GM18517 (cell line): ENCODE results near the gene PAQR8.
"Not testable (repeated sequence)": the region's sequence is repeated elsewhere in the genome, so short reads cannot be mapped to it uniquely, and the experiment has no call there.

Experiments used
- ATAC-seq: cut with Tn5 transposase; IDR thresholded peaks from one replicate; pipeline ENCODE4 v1.9.1; 2021; ENCODE audit warnings: mild to moderate bottlenecking, moderate library complexity; ENCODE audit not compliant: unreplicated experiment

The PAQR8 gene

DNA sequence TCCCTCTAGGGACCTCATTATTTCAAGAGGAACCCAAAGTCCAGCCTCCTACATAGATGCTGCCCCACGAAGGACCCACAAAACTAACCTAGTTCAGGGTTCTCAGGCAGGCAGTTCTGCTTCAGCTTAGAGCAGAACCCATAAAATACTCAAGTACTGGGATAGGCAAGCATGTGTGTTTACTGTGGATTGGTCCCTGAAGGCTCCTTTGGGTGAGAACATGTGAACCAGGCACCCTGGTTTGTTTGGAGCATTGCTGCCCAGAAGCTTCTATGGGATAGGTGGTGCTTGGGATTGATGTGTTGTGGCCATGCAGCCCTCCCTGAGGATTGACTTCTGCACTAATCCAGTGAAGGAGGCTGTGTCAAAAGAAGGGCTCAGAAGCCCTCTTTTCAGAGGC, 43.3 kb downstream of the PAQR8 start:
- ATAC-seq, result no peak

DNA sequence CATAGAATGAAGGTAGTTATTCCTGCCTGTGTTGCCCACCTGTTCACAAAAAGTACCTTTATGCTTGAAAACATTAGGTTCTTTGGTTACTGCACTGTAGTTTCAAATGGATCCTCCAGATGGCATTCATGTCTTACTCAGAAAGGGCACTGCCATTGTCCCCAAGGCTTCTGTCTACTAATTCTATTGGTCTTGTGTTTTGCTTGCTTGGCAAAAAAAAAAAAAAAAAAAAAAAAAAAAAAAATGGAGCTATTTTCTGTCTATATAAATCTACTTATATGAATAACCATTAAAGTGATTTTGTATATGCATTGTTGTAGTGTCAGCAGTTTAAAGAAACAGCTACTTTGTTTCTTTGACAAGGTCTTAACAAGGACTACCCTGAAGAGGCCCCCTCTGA, 45.5 kb downstream of the PAQR8 start:
- ATAC-seq, result peak; percentile 78

DNA sequence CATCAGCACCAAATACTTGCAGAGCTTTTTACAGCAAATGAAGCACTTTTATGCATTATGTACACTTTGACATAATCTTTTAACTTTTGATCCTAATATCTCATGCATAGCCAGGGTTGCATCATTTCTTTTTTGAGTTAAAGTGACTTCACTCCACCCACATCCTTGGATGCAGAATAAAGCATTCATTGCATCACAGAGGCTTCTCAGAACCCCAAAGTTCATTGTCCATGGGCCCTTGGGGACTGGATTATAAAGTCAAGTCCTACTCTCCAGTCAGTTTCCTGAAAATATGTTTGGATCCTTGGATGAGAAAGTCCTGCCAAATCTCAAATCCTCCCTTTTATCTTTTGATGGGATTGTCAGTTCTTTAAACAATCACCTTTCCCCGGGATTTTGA, 47.5 kb downstream of the PAQR8 start:
- ATAC-seq, result no peak

DNA sequence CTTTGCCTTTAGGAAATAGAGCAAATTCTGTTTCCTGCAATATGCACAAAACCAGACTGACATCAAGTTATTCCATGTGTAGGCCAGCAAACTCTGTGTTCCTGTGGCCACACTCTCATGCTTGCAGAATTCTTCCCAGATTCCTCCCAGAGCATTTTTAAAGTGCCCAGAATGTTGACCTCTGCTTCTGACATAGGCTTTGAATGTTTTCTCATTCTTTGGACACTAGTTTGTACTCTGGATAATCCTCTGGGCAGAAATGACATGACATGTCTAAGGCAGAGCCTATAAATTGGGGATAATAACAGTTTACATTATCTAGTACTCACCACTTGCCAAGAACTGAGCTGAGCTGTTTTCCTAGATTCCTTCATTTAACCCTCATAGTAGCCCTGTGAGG, 49.0 kb downstream of the PAQR8 start:
- no peak for ATAC-seq

DNA sequence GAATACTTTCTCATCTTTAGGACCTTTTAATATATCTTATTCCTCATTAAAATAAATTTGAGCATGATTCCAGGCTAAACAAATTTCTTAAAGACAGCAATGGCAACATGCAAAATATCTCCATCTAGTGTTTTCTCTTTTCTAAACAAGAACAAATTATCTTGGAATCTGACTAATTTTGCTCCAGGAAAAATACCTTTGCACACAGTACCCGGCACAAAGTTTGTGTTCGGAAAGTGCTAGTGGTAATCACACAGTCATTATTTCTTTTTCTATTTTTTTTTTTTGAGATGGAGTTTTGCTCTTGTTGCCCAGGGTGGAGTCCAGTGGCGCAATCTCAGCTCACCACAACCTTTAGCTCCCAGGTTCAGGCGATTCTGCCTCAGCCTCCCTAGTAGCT, 50.0 kb downstream of the PAQR8 start:
- ATAC-seq, result no peak

DNA sequence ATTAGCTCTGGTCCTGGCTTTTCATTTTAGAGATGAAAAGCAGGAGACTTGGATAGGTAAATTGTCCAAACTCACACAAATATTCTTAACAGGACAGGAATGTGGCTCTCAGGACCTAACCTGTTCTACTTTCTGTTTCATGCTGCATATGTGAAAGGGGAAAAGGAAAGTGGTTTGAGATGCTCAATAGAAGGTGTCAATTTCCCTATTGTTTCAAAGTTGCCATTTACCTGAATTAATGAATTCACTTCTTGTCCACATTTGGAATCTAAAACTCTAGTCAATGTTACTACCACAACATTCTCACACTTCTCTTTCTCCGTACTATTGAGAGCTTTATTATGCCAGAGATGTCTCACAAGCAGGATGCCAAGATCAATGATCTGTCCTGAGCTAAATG, 53.4 kb downstream of the PAQR8 start:
- no peak for ATAC-seq

DNA sequence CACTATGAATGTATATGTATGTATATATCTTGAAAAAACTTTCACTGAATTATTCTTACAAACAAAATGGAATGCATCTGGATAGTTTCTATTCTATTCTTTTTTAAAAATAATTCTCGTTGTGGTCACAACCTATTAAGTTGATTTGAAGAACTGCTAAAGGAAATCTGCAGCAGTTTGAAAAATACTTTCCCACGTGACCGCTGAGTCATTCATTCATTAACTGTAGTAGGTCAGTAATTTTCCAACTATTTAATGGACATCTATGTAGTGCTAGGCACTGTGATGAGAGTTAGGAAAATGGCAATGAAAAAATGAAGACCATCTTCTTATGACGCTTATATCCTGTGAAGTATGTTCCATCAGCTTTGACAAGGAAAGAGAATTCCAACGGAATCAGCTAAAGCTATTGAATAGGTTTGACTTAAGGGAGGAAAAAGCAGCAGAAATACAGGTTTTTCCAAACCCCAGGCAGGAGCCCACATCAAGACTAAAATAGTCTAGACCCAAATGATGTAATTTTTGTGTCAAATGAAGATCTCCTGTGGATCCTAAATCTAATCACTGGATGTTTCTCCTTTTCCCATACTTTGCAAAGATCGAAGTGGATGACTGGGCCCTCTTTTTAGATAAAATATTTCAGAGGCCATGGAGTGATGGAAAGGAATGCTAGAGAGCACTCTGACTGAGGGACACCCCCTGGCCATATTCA, 54.1 kb downstream of the PAQR8 start:
- no peak for ATAC-seq

DNA sequence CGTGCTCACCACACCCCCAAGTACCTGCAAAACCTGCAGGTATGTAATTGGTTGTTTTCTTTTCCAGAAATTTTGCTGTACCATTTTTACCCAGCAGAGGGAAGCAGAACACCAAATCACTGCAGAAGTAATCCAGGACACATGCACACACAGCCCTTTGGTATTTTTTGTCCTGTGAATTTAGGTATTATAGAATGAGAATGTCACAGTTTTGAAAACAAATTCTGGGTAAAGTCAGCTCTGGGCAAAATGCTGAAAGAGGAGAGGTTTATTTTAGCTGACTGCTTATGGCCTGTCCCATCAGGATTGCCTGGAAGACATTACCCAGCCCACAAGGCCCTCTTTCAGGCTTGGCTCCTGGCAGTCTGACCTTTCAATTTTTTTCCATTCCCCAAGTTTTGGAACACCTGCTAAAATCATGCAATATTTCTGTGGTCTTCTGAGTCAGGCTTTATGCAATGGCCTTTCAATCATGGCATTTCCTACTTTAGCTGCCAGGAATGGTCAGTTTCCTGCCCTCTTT, 54.7 kb downstream of the PAQR8 start:
- ATAC-seq, result no peak

DNA sequence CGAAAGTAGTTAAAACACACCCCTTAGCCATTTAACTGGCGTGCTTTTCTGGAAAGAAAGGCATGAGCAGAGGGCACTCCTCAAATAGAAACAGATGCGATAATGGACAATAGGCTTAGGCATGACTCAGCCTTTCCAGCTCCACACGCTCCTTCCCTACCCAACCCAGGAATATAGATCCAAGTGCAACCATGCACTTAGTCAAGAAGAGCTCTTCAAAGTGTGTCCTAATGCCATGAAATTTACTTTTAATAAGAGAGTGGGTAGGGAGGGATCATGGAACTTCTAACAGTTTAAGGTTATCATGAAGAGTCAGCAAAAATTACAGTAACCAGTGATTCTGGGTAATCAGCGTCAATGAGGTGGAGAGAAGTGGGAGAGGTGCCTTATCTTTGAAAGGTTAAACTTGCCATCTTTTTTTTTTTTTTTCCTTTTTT, 55.7 kb downstream of the PAQR8 start:
- ATAC-seq, result no peak

DNA sequence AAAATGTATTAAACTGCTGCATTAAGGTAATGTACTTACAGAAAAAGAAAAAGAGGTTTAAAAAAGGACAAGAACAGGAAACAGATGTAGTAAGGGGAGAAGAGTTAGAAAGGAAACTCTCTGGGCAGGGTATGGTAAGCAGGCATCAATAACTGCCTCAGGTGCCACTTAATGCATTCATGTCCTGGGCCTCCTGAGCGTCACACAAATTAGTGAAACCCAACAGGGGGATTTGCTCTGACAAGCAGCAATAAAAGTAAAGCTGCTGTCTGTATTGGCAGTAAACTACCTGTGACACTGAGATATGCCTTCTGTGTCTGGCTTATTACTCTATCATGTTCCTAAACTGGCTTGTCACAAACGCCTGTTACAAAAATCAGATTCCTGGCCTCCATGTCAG, 56.7 kb downstream of the PAQR8 start:
- ATAC-seq, result no peak

DNA sequence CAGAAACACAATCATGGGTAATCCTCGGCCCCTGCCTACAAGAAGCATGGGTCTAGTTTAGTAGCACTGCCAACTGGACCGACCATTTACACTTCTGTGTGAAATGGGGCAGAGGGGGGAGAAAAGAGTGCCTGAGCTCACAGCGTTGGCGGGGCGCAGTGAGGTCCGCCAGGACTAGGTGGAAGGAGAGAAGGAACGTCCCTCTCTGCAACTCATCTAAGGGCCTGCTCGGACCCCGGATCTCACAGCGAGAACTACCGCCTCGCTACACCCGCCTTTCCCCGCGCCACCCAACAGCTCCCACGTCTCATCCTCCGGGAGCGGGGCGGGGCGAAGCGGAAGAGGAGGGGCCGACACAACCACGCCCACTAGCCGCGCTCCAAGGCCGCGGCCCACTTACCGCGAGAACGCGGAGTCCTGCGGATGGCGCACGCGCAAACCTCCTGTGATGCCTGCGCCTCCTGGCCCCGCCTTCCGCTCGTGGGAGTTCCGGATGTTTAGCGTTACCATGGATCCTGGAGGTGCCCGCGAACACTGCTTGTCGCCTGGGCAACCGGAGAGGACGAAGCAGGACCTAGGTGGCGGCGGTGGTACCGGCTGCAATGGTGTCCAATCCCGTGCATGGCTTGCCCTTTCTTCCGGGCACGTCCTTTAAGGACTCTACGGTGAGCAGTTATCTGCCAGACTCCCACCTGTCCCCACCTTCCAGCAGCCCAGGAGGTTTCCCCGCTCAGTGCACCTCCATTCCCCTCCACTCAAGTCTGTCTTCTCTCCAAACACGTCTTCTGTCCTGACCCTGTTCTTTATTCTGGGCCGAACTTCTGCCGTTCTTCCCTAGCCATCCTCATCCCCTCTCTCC, 58.1 kb downstream of the PAQR8 start, which contains the start of gene EFHC1:
Gene EFHC1, plus strand, starts transcription at position 534 of the 859 bp plus-strand sequence. Its CDS starts 69 bp downstream, at position 603.
- ATAC-seq, result peak; percentile 91

DNA sequence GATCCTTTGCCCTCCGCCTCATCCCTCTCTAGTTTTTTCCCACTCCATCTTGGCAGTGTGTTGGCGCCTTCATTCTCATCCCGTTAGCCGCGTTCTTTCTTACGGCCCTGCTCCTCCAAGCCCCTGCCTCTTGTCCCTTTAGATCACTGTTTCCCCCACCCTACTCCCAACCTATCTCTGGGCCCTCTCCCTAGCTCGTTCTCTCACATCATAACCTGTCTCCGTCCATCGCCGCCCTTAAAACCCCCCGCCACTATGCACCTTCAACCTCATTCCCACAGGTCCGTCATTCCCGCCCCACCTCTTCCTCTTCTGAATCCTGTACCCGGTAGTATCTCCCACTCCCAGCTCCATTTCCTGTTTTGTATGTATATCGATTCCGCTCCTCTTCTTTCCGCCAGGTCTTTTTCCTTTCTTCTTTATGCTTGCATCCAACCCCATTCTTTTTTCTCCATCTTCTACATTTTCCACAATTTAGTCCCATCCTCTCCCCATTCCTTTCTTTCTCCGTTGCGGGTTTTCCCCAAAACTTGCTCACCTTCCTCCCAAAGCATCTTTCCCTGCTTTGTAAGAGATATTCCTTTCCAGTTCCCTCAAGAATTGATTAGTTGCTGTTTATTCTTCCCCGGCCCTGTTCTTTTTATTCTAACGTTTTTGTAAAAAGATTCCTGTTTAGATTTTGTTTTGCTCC, 58.9 kb downstream of the PAQR8 start:
- no peak for ATAC-seq

DNA sequence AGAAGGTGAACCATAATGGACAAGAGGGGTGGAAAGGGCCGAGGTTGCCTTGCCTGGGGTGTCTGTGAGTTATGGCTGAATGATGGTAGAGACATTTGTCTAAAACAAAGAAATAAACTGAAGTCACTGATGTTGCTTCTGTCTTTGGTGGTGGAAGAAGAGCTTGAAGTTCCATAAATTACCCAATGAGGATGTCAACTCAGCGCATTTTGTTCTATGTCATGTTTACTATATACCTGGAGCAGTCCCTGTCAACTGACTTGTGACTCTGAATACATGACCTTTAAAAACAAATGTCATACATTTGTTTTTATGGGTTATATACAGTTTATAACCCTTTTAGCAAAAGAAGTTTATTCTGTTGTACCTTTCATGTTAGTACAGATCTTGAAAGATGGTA, 60.2 kb downstream of the PAQR8 start:
- ATAC-seq, result no peak

DNA sequence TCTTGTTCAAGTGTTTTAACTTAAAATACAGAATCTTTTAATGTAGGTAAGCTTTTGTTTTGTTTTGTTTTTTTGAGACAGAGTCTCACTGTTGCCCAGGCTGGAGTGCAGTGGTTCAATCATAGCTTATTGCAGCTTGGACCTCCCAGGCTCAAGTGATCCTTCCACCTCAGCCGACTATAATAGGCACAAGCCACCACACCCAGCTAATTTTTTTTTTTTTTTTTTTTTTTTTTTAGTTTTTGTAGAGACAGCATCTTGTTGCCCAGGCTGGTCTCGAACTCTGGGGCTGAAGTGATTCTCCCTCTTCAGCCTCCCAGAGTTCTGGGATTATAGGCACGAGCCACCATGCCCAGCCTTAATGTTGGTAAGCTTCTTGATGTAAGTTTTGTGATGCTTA, 61.5 kb downstream of the PAQR8 start:
- no peak for ATAC-seq

DNA sequence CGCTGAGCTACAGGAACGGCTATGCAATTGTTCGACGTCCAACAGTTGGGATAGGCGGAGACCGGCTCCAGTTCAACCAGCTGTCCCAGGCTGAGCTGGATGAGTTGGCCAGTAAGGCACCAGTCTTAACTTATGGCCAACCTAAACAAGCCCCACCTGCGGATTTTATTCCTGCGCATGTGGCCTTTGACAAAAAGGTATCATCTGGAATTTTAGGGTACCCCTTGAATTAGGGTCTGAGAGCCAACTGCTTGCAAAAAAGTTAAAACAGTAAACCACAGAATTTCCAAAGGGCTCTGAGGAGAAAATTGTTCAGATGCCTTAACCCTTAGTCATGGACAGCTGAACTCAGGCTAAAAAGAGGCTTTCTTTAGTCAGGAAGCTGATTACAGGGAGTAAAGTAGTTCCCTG, 62.0 kb downstream of the PAQR8 start:
- ATAC-seq, result no peak

DNA sequence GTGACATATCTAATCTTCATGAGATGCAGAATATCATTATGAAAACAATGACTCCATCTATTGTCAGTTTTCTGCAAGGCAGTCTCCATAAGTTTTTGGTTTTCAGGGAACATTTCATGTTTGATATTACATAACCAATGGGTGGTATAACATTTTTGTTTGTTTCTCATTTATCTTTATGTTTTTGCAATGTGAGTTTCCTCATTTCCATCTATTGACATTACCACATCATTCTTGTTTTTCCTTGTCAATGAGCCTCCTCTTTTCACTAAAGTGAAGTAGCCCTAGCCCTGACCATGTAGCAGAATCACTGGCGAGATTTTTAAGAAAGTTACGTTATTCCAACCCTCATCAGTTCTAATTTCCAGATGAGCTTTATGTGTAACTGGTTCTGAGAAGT, 62.6 kb downstream of the PAQR8 start:
- ATAC-seq, result no peak

DNA sequence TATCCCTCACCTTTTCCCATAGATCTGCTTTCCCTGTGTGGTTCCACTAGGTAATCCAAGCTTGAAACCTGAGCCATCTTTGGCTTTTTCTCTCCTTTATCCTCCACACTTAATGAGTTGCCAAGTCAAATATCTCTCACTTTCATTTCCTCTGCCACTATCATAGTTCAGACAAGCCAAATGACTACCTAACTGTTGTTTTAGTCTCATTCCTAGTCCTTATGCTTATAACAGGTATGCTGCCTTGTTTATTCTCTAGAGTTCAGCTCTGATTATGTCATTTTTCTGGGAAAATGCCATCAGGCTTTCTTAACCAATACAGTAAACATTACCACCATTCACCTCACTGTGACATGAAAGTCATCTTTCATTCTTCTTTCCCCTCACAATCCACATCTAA, 64.7 kb downstream of the PAQR8 start:
- ATAC-seq, result no peak

DNA sequence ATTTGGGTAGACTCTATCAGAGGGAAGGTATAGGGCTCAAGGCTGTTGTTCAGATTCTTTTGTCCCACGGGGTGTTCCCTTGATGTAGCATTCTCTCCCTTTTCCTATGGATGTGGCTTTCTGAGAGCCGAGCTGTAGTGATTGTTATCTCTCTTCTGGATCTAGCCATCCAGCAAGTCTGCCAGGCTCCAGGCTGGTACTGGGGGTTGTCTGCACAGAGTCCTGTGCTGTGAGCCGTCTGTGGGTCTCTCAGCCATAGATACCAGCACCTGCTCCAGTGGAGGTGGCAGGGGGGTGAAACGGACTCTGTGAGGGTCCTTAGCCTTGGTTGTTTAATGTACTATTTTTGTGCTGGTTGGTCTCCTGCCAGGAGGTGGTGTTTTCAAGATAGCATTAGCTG, 71.3 kb downstream of the PAQR8 start:
- not testable (repeated sequence) for ATAC-seq

DNA sequence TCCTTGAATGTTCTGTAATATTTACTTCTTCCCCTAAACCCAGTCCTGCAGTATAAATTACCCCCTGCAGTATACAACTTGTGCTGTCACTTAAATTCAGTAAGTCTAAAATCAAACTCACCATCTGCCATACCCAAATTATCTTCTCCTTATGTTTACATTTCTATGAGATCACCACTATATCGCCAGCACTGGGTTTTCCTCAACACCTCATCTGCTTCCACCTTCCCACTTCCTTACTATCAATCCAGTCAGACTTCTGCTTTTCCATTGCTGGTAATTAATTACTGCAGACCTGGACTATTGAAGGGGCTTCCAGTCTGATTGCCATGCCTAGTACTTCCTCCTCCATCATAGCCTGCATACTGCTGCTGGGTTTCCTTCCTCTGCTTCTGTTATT, 73.4 kb downstream of the PAQR8 start:
- no peak for ATAC-seq

DNA sequence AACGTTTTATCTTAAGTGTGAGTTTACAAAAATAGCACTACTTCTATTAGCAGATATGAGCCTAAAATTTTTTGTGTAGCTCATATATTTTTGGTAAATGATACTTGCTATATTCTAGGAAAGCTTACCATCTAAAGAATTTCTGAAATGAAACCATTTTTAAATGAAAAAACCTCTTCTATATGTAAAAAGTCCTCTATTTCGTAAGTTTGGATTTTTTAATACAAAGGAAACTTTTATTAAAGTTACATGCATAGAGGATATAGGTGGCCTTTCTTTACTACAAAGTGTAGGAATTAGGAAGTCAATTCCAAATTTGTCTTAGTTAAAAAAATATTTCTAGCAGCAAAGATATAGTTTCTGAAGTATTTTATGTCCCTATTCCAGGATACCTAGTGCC, 77.0 kb downstream of the PAQR8 start:
- ATAC-seq, result no peak

DNA sequence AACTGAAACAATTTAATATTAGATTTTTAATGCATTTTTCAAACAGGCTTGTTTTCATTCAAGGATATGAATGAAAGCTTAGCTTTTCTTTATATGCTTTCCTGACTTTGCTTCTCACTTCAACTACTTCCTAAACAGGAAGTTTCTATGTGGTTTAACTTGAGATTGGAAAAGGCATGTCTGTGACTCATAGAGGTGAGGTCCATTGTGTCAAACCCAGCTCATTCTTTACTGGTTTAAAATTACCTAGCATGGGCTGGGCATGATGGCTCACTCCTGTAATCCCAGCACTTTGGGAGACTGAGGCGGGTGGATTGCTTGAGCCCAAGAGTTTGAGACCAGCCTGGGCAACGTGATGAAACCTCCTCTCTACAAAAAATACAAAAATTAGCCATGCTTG, 92.6 kb downstream of the PAQR8 start:
- ATAC-seq, result no peak
